Measurements from ENCODE around the gene RBM15B.

DNA sequence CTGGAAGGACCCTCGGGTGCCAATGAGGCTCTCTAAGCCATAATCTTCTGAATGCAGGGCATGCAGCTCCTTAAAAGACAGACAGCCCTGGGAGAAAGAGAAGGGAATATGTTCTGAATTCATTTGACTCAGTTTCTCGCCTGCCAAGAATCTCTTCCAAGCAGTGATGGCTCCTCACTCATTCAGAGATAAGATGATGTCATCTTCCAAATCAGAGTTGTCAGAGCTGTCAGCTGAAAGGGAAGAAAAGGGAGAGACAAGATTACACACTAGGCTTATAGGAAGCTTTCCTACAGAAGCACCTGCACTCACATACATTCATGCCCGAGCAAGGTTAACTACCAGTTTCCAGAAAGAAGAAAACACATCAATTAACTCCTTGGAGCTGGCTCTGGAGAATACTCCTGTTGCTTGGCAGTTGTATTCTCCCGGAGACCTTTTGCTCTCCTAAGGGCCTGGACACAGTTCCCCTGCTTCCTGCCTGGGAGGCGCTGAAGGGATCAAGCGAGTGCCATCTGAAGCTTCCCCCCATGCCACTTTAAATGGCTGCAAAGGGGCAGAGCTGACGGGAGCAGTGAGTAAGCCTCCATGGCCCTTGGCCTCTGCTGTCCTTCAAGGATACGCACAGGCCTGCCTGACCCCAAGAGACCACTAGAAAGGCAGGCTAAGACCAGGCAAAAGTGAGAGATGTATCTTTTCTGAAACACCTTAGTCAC lies 7.7 kb downstream of the RBM15B start:
- TF ChIP-seq EZH2 (IDR thresholded peaks at IDR 0.05; ENCODE audit: borderline replicate concordance, insufficient read depth, low read depth, low read length, poor library complexity, severe bottlenecking): no peak
- TF ChIP-seq, protein P1, sequence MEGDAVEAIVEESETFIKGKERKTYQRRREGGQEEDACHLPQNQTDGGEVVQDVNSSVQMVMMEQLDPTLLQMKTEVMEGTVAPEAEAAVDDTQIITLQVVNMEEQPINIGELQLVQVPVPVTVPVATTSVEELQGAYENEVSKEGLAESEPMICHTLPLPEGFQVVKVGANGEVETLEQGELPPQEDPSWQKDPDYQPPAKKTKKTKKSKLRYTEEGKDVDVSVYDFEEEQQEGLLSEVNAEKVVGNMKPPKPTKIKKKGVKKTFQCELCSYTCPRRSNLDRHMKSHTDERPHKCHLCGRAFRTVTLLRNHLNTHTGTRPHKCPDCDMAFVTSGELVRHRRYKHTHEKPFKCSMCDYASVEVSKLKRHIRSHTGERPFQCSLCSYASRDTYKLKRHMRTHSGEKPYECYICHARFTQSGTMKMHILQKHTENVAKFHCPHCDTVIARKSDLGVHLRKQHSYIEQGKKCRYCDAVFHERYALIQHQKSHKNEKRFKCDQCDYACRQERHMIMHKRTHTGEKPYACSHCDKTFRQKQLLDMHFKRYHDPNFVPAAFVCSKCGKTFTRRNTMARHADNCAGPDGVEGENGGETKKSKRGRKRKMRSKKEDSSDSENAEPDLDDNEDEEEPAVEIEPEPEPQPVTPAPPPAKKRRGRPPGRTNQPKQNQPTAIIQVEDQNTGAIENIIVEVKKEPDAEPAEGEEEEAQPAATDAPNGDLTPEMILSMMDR (IDR thresholded peaks at IDR 0.05): no peak
